T-helper 1 cell (primary cell): ENCODE data around the gene MSX2.
"Not testable (repeated sequence)": the region's sequence is repeated elsewhere in the genome, so short reads cannot be mapped to it uniquely, and the experiment has no call there.

Source experiments
- DNase-seq, 5 donors: peaks; one replicate each; pipeline ENCODE4 v3.0.0-alpha.2; 2012 to 2020

The MSX2 gene

GRCh38 chr5:174733836-174734235, 9.5 kb downstream of the MSX2 start:
- DNase-seq, result no peak

- no peak for DNase-seq
Measured at GRCh38 chr5:174734571-174735497, 10.5 kb downstream of the MSX2 start.

GRCh38 chr5:174735498-174736330, 11.3 kb downstream of the MSX2 start:
- DNase-seq, result no peak

DNA sequence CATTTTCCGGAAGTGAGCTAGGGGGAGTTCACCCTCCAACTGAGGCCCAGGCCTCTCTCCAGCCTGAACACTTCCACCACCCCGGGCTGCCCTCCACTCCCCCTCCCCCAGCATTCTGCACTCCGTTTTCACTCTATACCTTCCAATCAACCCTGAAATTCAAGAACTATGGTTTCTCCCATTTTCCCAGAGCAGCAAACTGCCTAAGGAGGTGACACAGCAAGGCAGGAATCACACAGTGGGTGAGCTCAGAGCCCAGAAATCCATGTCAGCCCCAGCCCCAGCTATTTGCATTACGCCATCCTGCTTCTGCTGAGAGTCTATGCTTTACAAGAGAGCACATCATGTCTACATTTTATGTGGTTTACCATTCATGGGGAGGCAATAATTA, 11.9 kb downstream of the MSX2 start:
- no peak for DNase-seq

DNA sequence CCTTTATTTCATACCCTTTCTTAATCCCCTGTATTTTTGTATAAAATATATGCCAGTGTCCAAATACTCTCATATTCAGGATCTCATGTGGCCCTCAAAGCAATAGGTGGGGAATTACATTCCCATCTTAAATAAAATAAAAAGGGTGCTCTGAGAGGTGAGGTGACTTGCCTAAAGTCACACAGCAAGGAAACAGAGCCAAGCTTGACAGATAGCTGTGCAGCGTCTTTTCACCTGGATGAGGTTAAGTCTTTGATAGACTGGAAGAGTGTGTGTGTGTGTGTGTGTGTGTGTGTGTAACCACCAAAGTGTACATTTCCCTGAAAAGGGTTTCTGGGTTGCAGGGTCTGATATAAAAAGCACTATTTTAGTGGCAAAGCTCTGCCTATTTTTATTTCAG, 12.4 kb downstream of the MSX2 start:
- DNase-seq, result no peak

DNA sequence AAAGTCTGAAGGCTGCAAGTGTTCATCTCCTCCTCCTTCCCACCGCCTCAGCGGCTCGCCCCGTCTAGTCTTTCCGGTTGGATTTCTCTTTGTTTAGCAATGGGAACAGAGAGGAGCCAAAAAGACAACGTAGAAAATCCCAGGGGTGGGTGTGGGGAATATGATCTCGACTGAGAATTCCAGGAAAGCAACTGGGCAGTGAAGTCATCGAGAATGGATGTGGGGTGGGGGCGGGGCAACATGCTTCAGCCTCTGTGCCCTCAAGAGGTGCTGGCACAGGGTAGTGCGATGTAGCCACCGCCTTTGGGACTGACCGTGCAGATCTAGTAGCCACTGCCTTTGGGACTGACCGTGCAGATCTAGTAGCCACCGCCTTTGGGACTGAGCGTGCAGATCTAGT, 12.9 kb downstream of the MSX2 start:
- no peak for DNase-seq

- no peak for DNase-seq
Measured at GRCh38 chr5:174741352-174741751, 17.0 kb downstream of the MSX2 start.

- no peak for DNase-seq
Measured at GRCh38 chr5:174744896-174745295, 20.5 kb downstream of the MSX2 start.

DNA sequence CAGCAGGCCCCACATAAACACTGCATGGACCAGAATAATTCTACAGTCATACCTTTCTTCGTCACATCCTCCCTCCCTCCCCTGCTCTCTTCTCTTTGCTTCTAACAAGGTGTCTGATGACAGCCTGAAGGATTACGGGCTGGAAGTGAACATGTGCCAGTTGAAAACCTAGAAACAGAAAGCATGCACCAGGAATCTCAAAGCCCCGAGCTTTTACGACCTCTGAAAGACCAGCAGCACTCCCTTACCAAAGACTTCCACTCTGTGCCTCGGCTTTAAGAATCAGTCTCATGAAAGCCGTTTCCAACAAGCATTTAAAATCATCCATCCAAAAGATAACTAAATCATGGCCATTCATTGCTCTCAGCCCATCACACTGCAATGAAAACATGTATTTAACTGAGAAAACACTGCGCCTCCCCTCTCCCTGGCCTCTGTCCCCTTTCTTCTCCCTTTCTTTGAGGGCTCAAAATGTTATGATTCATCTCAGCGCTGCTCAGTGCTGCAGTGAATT, 21.3 kb downstream of the MSX2 start:
- DNase-seq, result no peak

GRCh38 chr5:174750711-174751110, 26.3 kb downstream of the MSX2 start:
- no peak for DNase-seq

- no peak for DNase-seq
Measured at GRCh38 chr5:174751154-174752000, 27.0 kb downstream of the MSX2 start.

DNA sequence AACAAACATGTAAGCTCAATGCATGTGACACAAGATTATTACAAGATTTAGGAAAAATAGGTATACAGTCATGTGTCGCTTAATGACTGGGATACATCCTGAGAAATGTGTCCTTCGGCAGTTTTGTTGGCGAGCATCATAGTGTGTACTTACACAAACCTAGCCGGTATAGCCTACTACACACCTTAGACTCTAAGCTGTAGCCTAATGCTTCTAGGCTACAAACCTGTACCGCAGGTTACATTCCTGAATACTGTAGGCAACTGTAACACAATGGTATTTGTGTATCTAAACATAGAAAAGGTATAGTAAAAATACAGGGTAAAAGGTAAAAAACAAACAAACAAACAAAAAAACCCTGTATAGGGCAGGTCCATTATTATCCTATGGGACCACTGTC, 27.7 kb downstream of the MSX2 start:
- no peak for DNase-seq

- no peak for DNase-seq
Measured at GRCh38 chr5:174755106-174755505, 30.7 kb downstream of the MSX2 start.

- no peak for DNase-seq
Measured at GRCh38 chr5:174759091-174759490, 34.7 kb downstream of the MSX2 start.

GRCh38 chr5:174760721-174761120, 36.3 kb downstream of the MSX2 start:
- no peak for DNase-seq

- not testable (repeated sequence) for DNase-seq
Measured at GRCh38 chr5:174761341-174761740, 37.0 kb downstream of the MSX2 start.

- no peak for DNase-seq
Measured at GRCh38 chr5:174764309-174764708, 39.9 kb downstream of the MSX2 start.

DNA sequence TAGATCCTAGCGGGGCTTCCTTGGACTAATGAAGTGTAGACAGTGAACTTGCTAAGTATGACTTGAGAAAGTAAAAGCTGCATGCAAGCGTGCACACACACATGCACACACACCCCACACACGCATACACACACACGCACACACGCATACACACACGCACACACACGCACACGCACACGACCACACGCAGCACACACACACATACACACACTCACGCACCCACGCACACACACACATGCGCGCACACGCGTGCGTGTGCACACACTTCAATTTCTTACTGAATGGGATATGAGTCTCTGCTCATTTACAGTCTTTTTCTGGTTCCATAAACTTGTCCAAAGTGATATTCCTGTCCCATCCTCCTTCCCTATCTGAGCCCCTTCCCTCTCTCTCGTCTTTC, 41.2 kb downstream of the MSX2 start:
- no peak for DNase-seq

DNA sequence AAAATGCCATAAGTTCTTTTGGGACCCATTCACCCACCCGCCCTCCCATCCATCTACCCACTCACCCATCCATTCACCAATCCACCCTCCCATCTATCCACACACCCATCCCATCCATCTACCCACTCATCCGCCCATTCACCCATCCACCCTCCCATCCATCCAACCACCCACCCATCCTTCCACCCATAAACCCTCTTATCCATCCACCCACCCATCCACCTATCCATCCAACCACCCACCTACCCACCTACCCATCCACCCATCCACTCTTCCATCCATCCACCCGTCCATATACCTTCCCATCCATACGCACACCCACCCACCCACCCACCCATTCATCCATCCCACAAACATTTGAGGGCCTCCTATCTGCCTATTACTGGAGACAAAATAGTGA, 43.3 kb downstream of the MSX2 start:
- DNase-seq, result no peak

GRCh38 chr5:174769005-174769404, 44.6 kb downstream of the MSX2 start:
- no peak for DNase-seq

DNA sequence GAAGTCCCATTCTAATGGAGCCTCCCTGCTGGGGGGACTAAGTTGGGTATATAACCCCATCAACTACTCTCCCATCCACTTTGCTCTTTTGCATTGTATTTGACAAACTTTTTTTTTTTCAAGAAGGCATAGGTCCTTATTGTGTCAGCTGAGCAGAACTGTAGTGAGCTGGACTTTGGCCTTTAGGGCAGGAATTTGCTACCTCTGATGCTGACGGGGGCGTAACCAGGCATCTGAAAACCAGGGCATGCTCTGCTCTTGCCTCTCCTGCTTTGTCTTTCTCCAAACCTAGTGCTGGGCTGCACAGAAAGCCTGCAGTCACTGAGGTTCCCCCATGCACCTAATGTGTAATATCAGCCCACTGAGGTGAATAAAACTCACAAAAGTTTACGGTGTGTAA, 49.0 kb downstream of the MSX2 start:
- DNase-seq, result no peak

DNA sequence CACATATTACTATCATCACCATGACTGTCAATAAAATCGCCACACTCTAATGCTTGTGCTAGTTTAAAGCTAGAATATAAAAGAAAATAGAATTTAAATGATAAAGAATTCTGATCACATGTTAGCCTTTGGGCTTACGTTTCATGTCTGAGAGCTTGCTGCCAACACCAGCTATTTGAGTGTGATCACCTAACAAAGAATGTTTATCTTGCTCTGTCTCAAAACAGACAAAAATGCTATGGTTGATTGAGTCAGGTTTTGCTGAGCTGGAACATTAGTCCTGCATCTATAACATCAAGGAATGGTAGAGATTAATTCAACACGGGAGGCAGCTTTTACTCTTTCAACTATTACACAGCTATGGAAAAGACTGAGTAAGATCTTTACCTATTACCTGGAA, 50.7 kb downstream of the MSX2 start:
- no peak for DNase-seq

DNA sequence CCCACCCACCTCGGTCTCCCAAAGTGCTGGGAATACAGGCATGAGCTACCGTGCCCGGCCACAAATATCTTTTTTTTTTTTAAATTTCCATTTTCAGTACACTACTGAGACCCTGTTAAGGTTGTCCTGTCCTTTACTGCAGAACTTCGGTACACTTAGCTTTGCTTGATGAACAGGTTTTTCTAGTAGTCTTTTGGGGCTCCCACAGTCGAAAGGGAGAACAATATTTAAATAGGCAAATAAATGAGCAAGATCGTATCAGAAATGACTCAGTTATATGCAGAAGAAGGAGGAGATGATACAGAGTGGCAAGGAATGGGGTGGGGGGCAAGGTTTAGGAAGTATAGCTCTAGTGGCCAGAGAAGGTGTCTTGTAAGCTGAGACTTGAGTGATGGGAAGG, 52.7 kb downstream of the MSX2 start:
- no peak for DNase-seq
